ENCODE data around the gene RBM14. TPM values are rescaled to one million over a fixed set of nuclear protein-coding genes. Genes with fewer than 3 reads are reported as not detected.
"Not testable (repeated sequence)": the region's sequence is repeated elsewhere in the genome, so short reads cannot be mapped to it uniquely, and the experiment has no call there.

The RBM14 gene
- total RNA-seq, 1 donor from 2014 or later, result 39.2 TPM

DNA sequence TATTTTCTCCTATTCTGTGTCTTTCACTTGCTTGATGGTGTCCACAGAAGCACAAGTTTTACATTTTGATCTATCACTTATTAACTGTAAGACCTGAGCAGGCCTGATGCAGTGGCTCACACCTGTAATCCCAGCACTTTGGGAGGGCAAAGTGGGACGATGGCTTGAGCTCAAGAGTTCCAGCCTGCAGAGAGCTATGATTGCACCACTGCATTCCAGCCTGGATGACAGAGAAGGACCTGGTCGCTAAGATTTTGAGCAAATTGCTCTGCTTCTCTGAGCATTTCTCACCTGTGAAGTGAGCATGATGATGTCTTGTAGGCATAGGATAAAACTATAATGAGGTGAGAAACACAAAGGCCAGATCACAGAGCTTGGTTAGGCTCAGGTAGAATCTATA, 30.3 kb upstream of the RBM14 start:
- TF ChIP-seq, protein P1, sequence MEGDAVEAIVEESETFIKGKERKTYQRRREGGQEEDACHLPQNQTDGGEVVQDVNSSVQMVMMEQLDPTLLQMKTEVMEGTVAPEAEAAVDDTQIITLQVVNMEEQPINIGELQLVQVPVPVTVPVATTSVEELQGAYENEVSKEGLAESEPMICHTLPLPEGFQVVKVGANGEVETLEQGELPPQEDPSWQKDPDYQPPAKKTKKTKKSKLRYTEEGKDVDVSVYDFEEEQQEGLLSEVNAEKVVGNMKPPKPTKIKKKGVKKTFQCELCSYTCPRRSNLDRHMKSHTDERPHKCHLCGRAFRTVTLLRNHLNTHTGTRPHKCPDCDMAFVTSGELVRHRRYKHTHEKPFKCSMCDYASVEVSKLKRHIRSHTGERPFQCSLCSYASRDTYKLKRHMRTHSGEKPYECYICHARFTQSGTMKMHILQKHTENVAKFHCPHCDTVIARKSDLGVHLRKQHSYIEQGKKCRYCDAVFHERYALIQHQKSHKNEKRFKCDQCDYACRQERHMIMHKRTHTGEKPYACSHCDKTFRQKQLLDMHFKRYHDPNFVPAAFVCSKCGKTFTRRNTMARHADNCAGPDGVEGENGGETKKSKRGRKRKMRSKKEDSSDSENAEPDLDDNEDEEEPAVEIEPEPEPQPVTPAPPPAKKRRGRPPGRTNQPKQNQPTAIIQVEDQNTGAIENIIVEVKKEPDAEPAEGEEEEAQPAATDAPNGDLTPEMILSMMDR (IDR thresholded peaks at IDR 0.05), result no peak
- no peaks in the 10 kb centered on the region for H3K9me3 ChIP-seq
- no peaks in the 10 kb centered on the region for H3K36me3 ChIP-seq
- no peak for DNase-seq (ENCODE audit: low spot score in 2 of 2)
- no peaks in the 10 kb centered on the region for H3K4me1 ChIP-seq
- H3K27me3 ChIP-seq, result no peaks in the 10 kb centered on the region
- no peak overlapping the region for H3K4me3 ChIP-seq
- H3K27ac ChIP-seq, result no peak overlapping the region
- intact Hi-C loops (cut with DNase I), result no loop called here

DNA sequence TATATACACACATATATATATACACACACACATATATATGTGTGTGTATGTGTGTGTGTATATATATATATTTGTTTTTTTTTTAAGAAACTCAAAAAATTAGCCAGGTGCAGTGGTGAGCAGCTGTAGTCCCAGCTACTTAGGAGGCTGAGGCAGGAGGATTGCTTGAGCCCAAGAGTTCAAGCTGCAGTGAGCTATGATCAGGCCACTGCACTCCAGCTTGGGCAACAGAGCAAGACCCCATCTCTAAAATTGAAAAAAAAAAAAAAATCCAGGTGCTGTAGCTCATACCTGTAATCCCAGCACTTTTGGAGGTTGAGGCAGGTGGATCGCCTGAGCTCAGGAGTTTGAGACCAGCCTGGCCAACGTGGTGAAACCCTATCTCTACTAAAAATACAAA, 27.1 kb upstream of the RBM14 start:
- H3K4me3 ChIP-seq; H3K36me3 ChIP-seq; H3K9me3 ChIP-seq; H3K27ac ChIP-seq; H3K27me3 ChIP-seq; intact Hi-C loops (cut with DNase I); DNase-seq (ENCODE audit: low spot score in 2 of 2): not testable (repeated sequence)
- peaks cover 5 to 12% of the 10 kb centered on the region in 2 donors for H3K4me1 ChIP-seq

DNA sequence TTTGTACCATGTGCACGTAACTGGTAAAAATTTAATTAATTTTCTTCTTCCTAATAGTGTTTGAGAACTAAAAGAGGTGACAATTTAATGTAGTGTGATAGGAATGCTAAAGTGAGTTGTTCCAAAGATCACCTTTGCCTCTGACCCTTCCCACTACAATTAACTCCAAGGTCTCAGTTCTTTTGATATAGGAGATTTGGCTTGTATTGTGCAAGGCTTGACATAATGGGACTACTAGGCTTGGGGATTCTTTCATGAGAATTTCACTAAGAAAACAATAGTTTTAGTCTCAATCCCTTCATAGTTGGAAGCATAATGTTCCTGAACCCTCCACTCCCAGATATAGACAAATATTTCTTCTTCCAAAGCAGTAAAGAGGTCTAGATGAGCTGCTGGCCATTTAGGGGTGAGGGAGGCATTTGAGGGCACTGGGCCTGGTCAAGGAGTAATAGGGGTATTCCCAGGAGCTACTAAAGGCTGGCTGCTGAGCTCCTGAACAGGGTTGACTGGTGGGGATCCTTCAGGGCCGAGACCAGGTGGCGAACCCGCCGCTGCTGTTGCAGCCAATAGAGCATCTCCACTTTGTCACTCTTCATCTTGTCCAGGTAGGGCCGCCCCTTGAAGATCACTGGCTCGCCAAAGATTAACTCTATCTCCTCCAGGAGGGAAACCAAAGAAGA, 26.3 kb upstream of the RBM14 start:
- intact Hi-C loops (cut with DNase I), result no loop called here
- no peaks in the 10 kb centered on the region for H3K27me3 ChIP-seq
- peaks cover 5 to 14% of the 10 kb centered on the region in 2 donors for H3K4me1 ChIP-seq
- TF ChIP-seq, protein P1 (IDR thresholded peaks at IDR 0.05), result no peak
- no peaks in the 10 kb centered on the region for H3K36me3 ChIP-seq
- DNase-seq (ENCODE audit: low spot score in 2 of 2), result no peak
- no peak overlapping the region for H3K4me3 ChIP-seq
- H3K27ac ChIP-seq, result no peak overlapping the region
- H3K9me3 ChIP-seq, result no peaks in the 10 kb centered on the region

DNA sequence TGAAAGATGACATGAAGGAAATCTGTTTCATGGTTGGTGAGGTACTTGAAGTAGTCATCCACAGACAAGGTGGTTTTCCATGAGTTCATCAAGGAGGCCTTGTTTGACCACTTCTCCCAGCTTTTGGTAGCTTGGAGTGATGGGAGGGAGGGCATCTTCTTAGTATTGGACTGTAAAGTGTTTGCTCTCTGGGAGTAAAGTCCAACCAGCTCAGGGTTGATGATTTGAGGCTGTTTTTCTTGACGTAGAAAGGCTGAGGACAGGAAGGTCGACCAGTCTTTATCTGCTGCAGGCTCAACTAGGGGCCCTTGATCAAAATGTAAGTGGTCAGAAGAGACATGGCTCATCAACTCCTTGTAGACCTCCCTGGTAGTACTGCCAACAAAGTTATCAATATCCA, 25.3 kb upstream of the RBM14 start:
- H3K4me1 ChIP-seq, result peaks cover 5 to 22% of the 10 kb centered on the region in 2 donors
- H3K27ac ChIP-seq, result no peak overlapping the region
- intact Hi-C loops (cut with DNase I), result no loop called here
- TF ChIP-seq, protein P1 (IDR thresholded peaks at IDR 0.05), result no peak
- no peak for DNase-seq (ENCODE audit: low spot score in 2 of 2)
- H3K36me3 ChIP-seq, result no peaks in the 10 kb centered on the region
- no peaks in the 10 kb centered on the region for H3K27me3 ChIP-seq
- no peaks in the 10 kb centered on the region for H3K9me3 ChIP-seq
- no peak overlapping the region for H3K4me3 ChIP-seq

DNA sequence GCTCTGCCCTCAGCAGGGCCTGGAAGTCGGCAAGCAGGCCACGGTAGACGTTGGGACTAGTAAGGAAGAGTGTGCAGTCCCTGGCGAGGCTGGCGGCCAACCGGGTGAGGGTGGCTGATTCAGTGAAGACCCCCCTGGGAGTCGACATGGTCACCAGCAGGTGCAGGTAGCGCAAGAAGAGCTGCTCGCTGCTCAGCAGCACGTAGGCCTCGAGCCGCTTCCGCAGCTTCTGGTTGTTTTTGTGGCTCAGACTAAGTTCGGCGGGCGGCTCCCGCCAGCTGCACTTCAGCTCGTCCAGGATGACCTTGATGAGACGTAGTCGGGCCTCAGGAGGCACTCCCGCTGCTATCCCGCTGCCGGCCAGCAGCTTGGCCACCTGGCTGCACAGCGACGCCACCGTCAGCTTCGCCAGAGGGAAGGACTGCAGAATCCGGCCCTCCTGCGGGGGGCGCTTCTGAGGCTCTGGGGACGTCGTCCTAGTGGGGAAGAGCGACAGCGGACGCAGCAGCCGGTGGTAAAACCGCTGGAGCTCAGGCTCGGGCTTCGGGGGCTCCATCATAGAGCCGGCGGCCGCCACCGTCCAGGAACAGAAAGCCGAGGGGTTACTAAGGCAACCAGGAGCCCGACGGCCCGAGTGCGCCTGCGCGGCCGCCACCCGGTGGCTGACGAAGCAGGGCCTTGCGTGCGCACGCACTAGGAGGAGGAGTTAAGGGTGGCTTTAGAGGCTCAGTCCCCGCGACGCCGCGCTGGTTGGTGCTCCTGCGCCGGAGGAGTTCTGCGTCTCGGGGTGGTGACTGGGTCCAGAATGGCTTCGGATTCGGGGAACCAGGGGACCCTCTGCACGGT, 23.8 kb upstream of the RBM14 start, which contains the start of the genes CCDC87 and CCS:
Gene CCDC87 (minus strand): TSS at position 607 of the 846 bp plus-strand sequence. CDS start 48 bp downstream, at position 559.
Gene CCS (plus strand): TSS at position 729 of the 846 bp plus-strand sequence. CDS start 77 bp downstream, at position 806.
- TF ChIP-seq, protein P1 (IDR thresholded peaks at IDR 0.05), result peak; percentile 74 to 93 (median 76)
- no peaks in the 10 kb centered on the region for H3K36me3 ChIP-seq
- intact Hi-C loops (cut with DNase I), result loop anchor here (1.0 kb wide), 3 partner anchors 24 to 85 kb away; partner anchors contain the start of genes RBM14, RBM4 and RBM4B
- H3K4me1 ChIP-seq, result peaks cover 5 to 22% of the 10 kb centered on the region in 2 donors
- H3K27ac ChIP-seq, result peak within 1 kb of the TSS; percentile 66 to 69
- H3K27me3 ChIP-seq, result no peaks in the 10 kb centered on the region
- peak; percentile 90 to 99 for DNase-seq (ENCODE audit: low spot score in 2 of 2)
- H3K4me3 ChIP-seq, result peak within 1 kb of the TSS; percentile 70 to 82
- no peaks in the 10 kb centered on the region for H3K9me3 ChIP-seq

DNA sequence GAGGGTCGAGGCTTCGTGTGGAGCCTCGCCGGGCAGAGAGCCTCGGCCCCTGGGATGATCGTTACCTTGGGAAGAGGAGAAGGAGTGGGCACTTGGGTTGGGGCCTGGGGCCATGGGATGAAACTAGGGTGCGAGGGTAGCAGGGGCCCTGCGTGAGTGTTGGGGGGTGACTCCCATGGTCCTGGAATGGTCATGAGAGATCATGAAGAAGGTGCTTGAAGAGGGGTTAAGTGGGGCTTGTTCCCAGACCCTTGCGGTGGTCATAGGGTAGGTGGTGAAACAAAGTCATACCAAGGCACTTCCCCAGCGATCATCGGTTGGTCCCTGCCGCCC, 23.2 kb upstream of the RBM14 start:
- Histone ChIP-seq H3K4me3 (peak overlapping the region; percentile 70 to 82), H3K27me3 (no peaks in the 10 kb centered on the region), H3K36me3 (no peaks in the 10 kb centered on the region), H3K4me1 (peaks cover 5 to 22% of the 10 kb centered on the region in 2 donors), H3K9me3 (no peaks in the 10 kb centered on the region), H3K27ac (peak overlapping the region; percentile 66 to 69)
- TF ChIP-seq, protein P1 (IDR thresholded peaks at IDR 0.05), result no peak
- no peak for DNase-seq (ENCODE audit: low spot score in 2 of 2)
- intact Hi-C loops (cut with DNase I), result loop anchor here (1.0 kb wide), 3 partner anchors 23 to 84 kb away; partner anchors contain the start of genes RBM14, RBM4 and RBM4B

Measured in ascending aorta (tissue), 2 donors.